HepG2 (cell line): Measurements from ENCODE around the gene ATG2A. TPM values are rescaled to one million over a fixed set of nuclear protein-coding genes. Genes with fewer than 3 reads are reported as not detected.

Experiments used
- ATAC-seq: fragments of 200-7000 bp; cut with Tn5 transposase; 3 replicates; pipeline ENCODE4 v1.9.1; 2020; ENCODE audit warnings: mild to moderate bottlenecking, moderate library complexity
- BruUV-seq: library from RNA; stranded (reverse); fragments of 400-500 nt; replicated peaks from 2 replicates; lab custom pipeline; 2021; lab: Mats Ljungman, UMichigan
- CTCF ChIA-PET: fragments of 300-600 bp; formaldehyde crosslinking; extraction: SDS; loops from one replicate; lab custom pipeline; 2021; ENCODE audit warnings: low total read pairs, inconsistent platforms, low intra/inter-chr PET ratio; lab: Yijun Ruan, JAX
- POLR2A ChIA-PET: fragments of 350-600 bp; sonication (Branson Sonifier 250); formaldehyde crosslinking; loops from one replicate; lab custom pipeline; 2020; ENCODE audit warnings: antibody characterized with exemption, inconsistent platforms; lab: Yijun Ruan, JAX
- DNase-seq: peaks from one replicate; pipeline ENCODE4 v3.0.0-alpha.2; 2015; ENCODE audit warnings: low spot score
- FAIRE-seq: peaks from 3 replicates; lab custom pipeline; 2011; peaks lifted over from hg19 to GRCh38; lab: Jason Lieb, UNC
- H2AFZ ChIP-seq: one replicate; pipeline ENCODE4 v1.6.1; 2011; ENCODE audit warnings: low read length, inconsistent platforms
- H3K27ac ChIP-seq: fragments of 300-600 bp; 3 replicates; pipeline ENCODE4 v1.8.0; 2011; ENCODE audit warnings: mixed run types, mild to moderate bottlenecking, mixed read lengths, low read length, inconsistent platforms; ENCODE audit not compliant: insufficient read depth; ENCODE audit errors: extremely low read length
- H3K27me3 ChIP-seq, 2 experiments: fragments of 200-600 bp in 1 of 2; 2 replicates in 1 of 2; 3 replicates in 1 of 2; pipeline versions ENCODE4 v1.6.0 to v1.8.0; 2011; ENCODE audit warnings: low read length in 2 of 2, mild to moderate bottlenecking in 2 of 2, moderate library complexity in 2 of 2, inconsistent platforms in 1 of 2; ENCODE audit not compliant: insufficient read depth in 2 of 2, control insufficient read depth in 1 of 2
- H3K36me3 ChIP-seq, 2 experiments: fragments of 200-600 bp in 1 of 2; replicated peaks in 1 of 2; 2 replicates in 1 of 2; 3 replicates in 1 of 2; pipeline versions ENCODE4 v1.5.1 to v1.8.0; 2011; ENCODE audit warnings: low read length in 2 of 2, inconsistent platforms in 1 of 2; ENCODE audit not compliant: insufficient read depth in 2 of 2, control insufficient read depth in 1 of 2
- H3K4me1 ChIP-seq: 2 replicates; pipeline ENCODE4 v1.5.1; 2012; ENCODE audit warnings: low read length, inconsistent platforms; ENCODE audit not compliant: insufficient read depth
- H3K4me2 ChIP-seq: 2 replicates; pipeline ENCODE4 v1.6.0; 2011; ENCODE audit warnings: low read depth, low read length, inconsistent platforms
- H3K4me3 ChIP-seq, 3 experiments: fragments of 200-600 bp in 1 of 3; sonication (generic), shearing (Covaris generic) in 1 of 3; replicated peaks in 1 of 3; 2 replicates each; pipeline ENCODE4 v1.5.1; 2011 to 2016; ENCODE audit warnings: low read length in 3 of 3, inconsistent platforms in 2 of 3, low read depth in 2 of 3, mild to moderate bottlenecking in 2 of 3, control low read depth in 1 of 3, mixed read lengths in 1 of 3; ENCODE audit not compliant: insufficient read depth in 1 of 3
- H3K79me2 ChIP-seq: one replicate; pipeline ENCODE4 v1.6.1; 2011; ENCODE audit warnings: low read length, inconsistent platforms; ENCODE audit not compliant: insufficient read depth
- H3K9ac ChIP-seq: 2 replicates; pipeline ENCODE4 v1.6.0; 2011; ENCODE audit warnings: mild to moderate bottlenecking, low read depth, low read length, inconsistent platforms; ENCODE audit not compliant: insufficient read depth
- H3K9me3 ChIP-seq: 2 replicates; pipeline ENCODE4 v1.5.1; 2012; ENCODE audit warnings: mild to moderate bottlenecking, low read length
- H4K20me1 ChIP-seq: 2 replicates; pipeline ENCODE4 v1.6.0; 2011; ENCODE audit warnings: inconsistent platforms, mild to moderate bottlenecking, low read length, moderate library complexity; ENCODE audit not compliant: insufficient read depth
- ARID2 ChIP-seq: sonication (generic); formaldehyde crosslinking; IDR thresholded peaks from 2 replicates; pipeline ENCODE4 v1.8.1; 2022; ENCODE audit warnings: mild to moderate bottlenecking, missing genetic modification reagents, borderline replicate concordance
- BRD4 ChIP-seq: sonication (generic); formaldehyde crosslinking; IDR thresholded peaks from 2 replicates; pipeline ENCODE4 v1.4.0; 2020; ENCODE audit warnings: missing genetic modification reagents
- DDIT3 ChIP-seq: sonication (generic); formaldehyde crosslinking; IDR thresholded peaks from 2 replicates; pipeline ENCODE4 v1.4.0; 2020; ENCODE audit warnings: mild to moderate bottlenecking, missing genetic modification reagents
- DNMT1 ChIP-seq: sonication (generic); formaldehyde crosslinking; IDR thresholded peaks from 2 replicates; pipeline ENCODE4 v1.5.1; 2020; ENCODE audit warnings: mild to moderate bottlenecking, missing genetic modification reagents
- DNMT3B ChIP-seq: conservative IDR thresholded peaks from 2 replicates; pipeline ENCODE4 v1.6.1; 2016; ENCODE audit warnings: missing biosample characterization, control low read depth
- FLYWCH1 ChIP-seq: sonication (generic); formaldehyde crosslinking; IDR thresholded peaks from 2 replicates; pipeline ENCODE4 v1.8.1; 2023; ENCODE audit warnings: mild to moderate bottlenecking, missing genetic modification reagents
- FOSL1 ChIP-seq: sonication (generic); formaldehyde crosslinking; IDR thresholded peaks from 2 replicates; pipeline ENCODE4 v1.9.0; 2021; ENCODE audit warnings: missing genetic modification reagents, borderline replicate concordance
- HMG20A ChIP-seq: IDR thresholded peaks from 2 replicates; pipeline ENCODE4 v1.6.1; 2016; ENCODE audit warnings: borderline replicate concordance
- NCOA1 ChIP-seq: sonication (generic); formaldehyde crosslinking; IDR thresholded peaks from 2 replicates; pipeline ENCODE4 v1.9.0; 2021; ENCODE audit warnings: missing genetic modification reagents
- POLR2AphosphoS5 ChIP-seq: IDR thresholded peaks from 2 replicates; pipeline ENCODE4 v1.6.1; 2012; ENCODE audit warnings: low read depth, low read length
- RARG ChIP-seq: sonication (generic); formaldehyde crosslinking; IDR thresholded peaks from 2 replicates; pipeline ENCODE4 v1.4.0; 2020; ENCODE audit warnings: low read depth, mild to moderate bottlenecking, missing genetic modification reagents
- RXRA ChIP-seq: sonication (generic); formaldehyde crosslinking; IDR thresholded peaks from 2 replicates; pipeline ENCODE4 v1.5.1; 2020; ENCODE audit warnings: missing genetic modification reagents
- WIZ ChIP-seq: sonication (generic); formaldehyde crosslinking; IDR thresholded peaks from 2 replicates; pipeline ENCODE4 v1.5.1; 2020; ENCODE audit warnings: mild to moderate bottlenecking, missing genetic modification reagents
- ZBTB26 ChIP-seq: IDR thresholded peaks from 2 replicates; pipeline ENCODE4 v1.6.1; 2016; ENCODE audit warnings: missing compliant biosample characterization, missing genetic modification reagents, borderline replicate concordance
- ZBTB4 ChIP-seq: sonication (generic); formaldehyde crosslinking; IDR thresholded peaks from 2 replicates; pipeline ENCODE4 v1.4.0; 2020; ENCODE audit warnings: missing genetic modification reagents, mild to moderate bottlenecking, borderline replicate concordance
- ZFP36L1 ChIP-seq: sonication (generic); formaldehyde crosslinking; IDR thresholded peaks from 2 replicates; pipeline ENCODE4 v1.8.0; 2022; ENCODE audit warnings: mild to moderate bottlenecking, missing genetic modification reagents, moderate library complexity
- ZNF841 ChIP-seq: sonication (generic); formaldehyde crosslinking; IDR thresholded peaks from 2 replicates; pipeline ENCODE4 v1.8.1; 2023; ENCODE audit warnings: missing genetic modification reagents, borderline replicate concordance
- ZZZ3 ChIP-seq: sonication (generic); formaldehyde crosslinking; IDR thresholded peaks from 2 replicates; pipeline ENCODE4 v1.4.0; 2020; ENCODE audit warnings: missing genetic modification reagents, mild to moderate bottlenecking, borderline replicate concordance
- WGBS: methylation state at CpG from one replicate; pipeline ENCODE4 v1.1.6; 2017; ENCODE audit warnings: low lambda C conversion rate; 5-methylcytosine and 5-hydroxymethylcytosine counted together
- in situ Hi-C: cut with HindIII; loops from 2 replicates; pipeline ENCODE4 v1.10.0; 2017; ENCODE audit warnings: low pct_unique_long_range_greater_than_20kb; ENCODE audit not compliant: extremely low pct_ligation_motif_present
- intact Hi-C: fragments of 100-400 bp; cut with micrococcal nuclease; formaldehyde crosslinking; loops from one replicate; pipeline ENCODE4 v1.10.0; 2022; ENCODE audit not compliant: unreplicated experiment
- polyA plus RNA-seq, 8 experiments: library from polyadenylated mRNA; depleted of rRNA in 3 of 8; stranded (reverse) in 7 of 8; unstranded in 1 of 8; fragments of >200 nt; fragmentation: Illumina TruSeq in 4 of 8; extraction: Trizol in 4 of 8; gene quantifications; 2 replicates each; pipeline versions ENCODE4 v1.2.1 to v1.2.3, GENCODE V29; 2011 to 2016; ENCODE audit warnings: low read depth in 4 of 8, missing spikeins in 1 of 8, mixed read lengths in 1 of 8; ENCODE audit not compliant: insufficient read depth in 1 of 8
- total RNA-seq, 5 experiments: library from RNA; depleted of rRNA; stranded (reverse); fragments of >200 nt; fragmentation: Illumina TruSeq; extraction: Trizol; gene quantifications; 2 replicates each; pipeline ENCODE4 v1.2.3, GENCODE V29; 2016; ENCODE audit warnings: low read depth in 1 of 5
- TF ChIP-seq, protein P1 (sequence below): sonication (generic); formaldehyde crosslinking; IDR thresholded peaks from 2 replicates; pipeline ENCODE4 v1.4.0; 2020; ENCODE audit warnings: missing genetic modification reagents; ENCODE audit errors: not compliant biosample characterization

The ATG2A gene
- total and polyA plus RNA-seq, 2 of the 13 experiments (the other 11 are each of a cell fraction or from before 2014, with no cell fraction given): 6.7 to 8.0 TPM

GRCh38 chr11:64870176-64870892, 46.7 kb downstream of the ATG2A start:
- Histone ChIP-seq H3K4me3 (peak overlapping the region; percentile 39 to 57 (median 40); a peak in 5 of 6 replicates), H2AFZ (no peak overlapping the region), H3K36me3 (peaks cover 2 to 28% of the 10 kb centered on the region in 2 experiments; a peak in 2 of 5 replicates), H3K4me1 (peaks cover 62% of the 10 kb centered on the region), H3K9me3 (no peaks in the 10 kb centered on the region), H3K79me2 (peaks cover 54% of the 10 kb centered on the region), H3K4me2 (peak overlapping the region; percentile 83), H3K9ac (peak overlapping the region; percentile 58), H3K27ac (peak overlapping the region; percentile 86), H3K27me3 (no peaks in the 10 kb centered on the region), H4K20me1 (no peaks in the 10 kb centered on the region; the same call in 1 of the 2 replicates)
- FAIRE-seq: peak; percentile 58
- POLR2A ChIA-PET: interaction anchor here (0.8 to 3.5 kb wide), 10 partner anchors 8 to 24 kb away, joined by 3 to 20 read pairs (median 7); partner anchors contain the start of gene EHD1
- CTCF ChIA-PET: interaction anchor here (1.6 kb wide), 1 partner anchor 24 kb away, joined by 5 read pairs; no protein-coding TSS in a partner anchor
- BruUV-seq: no TSS peak
- in situ Hi-C loops (no loop called here), intact Hi-C loops (loop anchor here (1.0 to 2.0 kb wide), 3 partner anchors 18 to 24 kb away; no protein-coding TSS in a partner anchor)
- 31% methylated on average over 7 of the region's 19 CpGs for WGBS
- ATAC-seq: peak; percentile 81
- peak; percentile 74 for DNase-seq
- TF ChIP-seq NCOA1 (CRISPR knock-in tag): no peak
- no peak for TF ChIP-seq POLR2AphosphoS5
- TF ChIP-seq BRD4 (CRISPR knock-in tag): no peak; the same call in 1 of the 2 replicates
- TF ChIP-seq RXRA (CRISPR knock-in tag): peak; percentile 51; the same call in 1 of the 2 replicates
- TF ChIP-seq FOSL1 (CRISPR knock-in tag): no peak
- no peak for TF ChIP-seq ZBTB26 (CRISPR knock-in tag)
- no peak for TF ChIP-seq FLYWCH1 (CRISPR knock-in tag)
- no peak for TF ChIP-seq WIZ (CRISPR knock-in tag)
- no peak for TF ChIP-seq DNMT1
- TF ChIP-seq ARID2: 0 out of 2 replicates have a peak, but pooled peaks have one; percentile 73
- no peak for TF ChIP-seq DDIT3 (CRISPR knock-in tag)
- TF ChIP-seq ZZZ3: no peak
- no peak for TF ChIP-seq RARG (CRISPR knock-in tag)
- no peak for TF ChIP-seq ZBTB4
- TF ChIP-seq, protein P1, sequence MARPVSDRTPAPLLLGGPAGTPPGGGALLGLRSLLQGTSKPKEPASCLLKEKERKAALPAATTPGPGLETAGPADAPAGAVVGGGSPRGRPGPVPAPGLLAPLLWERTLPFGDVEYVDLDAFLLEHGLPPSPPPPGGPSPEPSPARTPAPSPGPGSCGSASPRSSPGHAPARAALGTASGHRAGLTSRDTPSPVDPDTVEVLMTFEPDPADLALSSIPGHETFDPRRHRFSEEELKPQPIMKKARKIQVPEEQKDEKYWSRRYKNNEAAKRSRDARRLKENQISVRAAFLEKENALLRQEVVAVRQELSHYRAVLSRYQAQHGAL (CRISPR knock-in tag): no peak
- TF ChIP-seq HMG20A (CRISPR knock-in tag): no peak
- no peak for TF ChIP-seq ZNF841 (CRISPR knock-in tag)
- no peak for TF ChIP-seq DNMT3B
- TF ChIP-seq ZFP36L1 (CRISPR knock-in tag): no peak
